Subcutaneous abdominal adipose tissue (tissue), 5 donors: ENCODE measurements around the gene UBA3.

Experiments used
- H3K27ac ChIP-seq: one replicate; pipeline ENCODE4 v1.7.0; 2013; ENCODE audit warnings: low read depth, mild to moderate bottlenecking, inconsistent platforms, low read length, moderate library complexity
- H3K27me3 ChIP-seq, 5 donors: one replicate each; pipeline ENCODE4 v1.7.0; 2013; ENCODE audit warnings: low read length in 5 of 5, inconsistent platforms in 1 of 5; ENCODE audit not compliant: control insufficient read depth in 5 of 5, insufficient read depth in 4 of 5
- H3K36me3 ChIP-seq, 5 donors: one replicate each; pipeline ENCODE4 v1.7.0; 2013; ENCODE audit warnings: low read length in 5 of 5; ENCODE audit not compliant: control insufficient read depth in 5 of 5, insufficient read depth in 5 of 5
- H3K4me1 ChIP-seq, 5 donors: one replicate each; pipeline ENCODE4 v1.7.0; 2013; ENCODE audit warnings: low read length in 5 of 5, mild to moderate bottlenecking in 3 of 5, moderate library complexity in 1 of 5; ENCODE audit not compliant: control insufficient read depth in 5 of 5, insufficient read depth in 5 of 5
- H3K4me3 ChIP-seq, 5 donors: one replicate each; pipeline ENCODE4 v1.7.0; 2013; ENCODE audit warnings: low read length in 5 of 5, low read depth in 1 of 5
- H3K9ac ChIP-seq, 5 donors: one replicate each; pipeline ENCODE4 v1.7.0; 2013; ENCODE audit warnings: low read length in 5 of 5, mild to moderate bottlenecking in 4 of 5, moderate library complexity in 3 of 5
- H3K9me3 ChIP-seq, 5 donors: one replicate each; pipeline ENCODE4 v1.7.0; 2013; ENCODE audit warnings: low read length in 5 of 5; ENCODE audit not compliant: control insufficient read depth in 5 of 5
- donor health status: healthy.
- donor health status: healthy.
- donor health status: healthy.
- donor health status: healthy.
- donor health status: healthy.

UBA3 gene

GRCh38 chr3:69008980-69009379 lies 71.2 kb downstream of the UBA3 start:
- peak overlapping the region; percentile 96 for H3K27ac ChIP-seq
- H3K4me3 ChIP-seq, result no peak overlapping the region
- no peak overlapping the region for H3K9ac ChIP-seq
- no peaks in the 10 kb centered on the region for H3K27me3 ChIP-seq
- no peaks in the 10 kb centered on the region for H3K9me3 ChIP-seq
- H3K4me1 ChIP-seq, result peaks cover 2 to 36% (median 28%) of the 10 kb centered on the region in 5 donors
- H3K36me3 ChIP-seq, result peaks cover 22 to 42% (median 33%) of the 10 kb centered on the region in 5 donors

DNA sequence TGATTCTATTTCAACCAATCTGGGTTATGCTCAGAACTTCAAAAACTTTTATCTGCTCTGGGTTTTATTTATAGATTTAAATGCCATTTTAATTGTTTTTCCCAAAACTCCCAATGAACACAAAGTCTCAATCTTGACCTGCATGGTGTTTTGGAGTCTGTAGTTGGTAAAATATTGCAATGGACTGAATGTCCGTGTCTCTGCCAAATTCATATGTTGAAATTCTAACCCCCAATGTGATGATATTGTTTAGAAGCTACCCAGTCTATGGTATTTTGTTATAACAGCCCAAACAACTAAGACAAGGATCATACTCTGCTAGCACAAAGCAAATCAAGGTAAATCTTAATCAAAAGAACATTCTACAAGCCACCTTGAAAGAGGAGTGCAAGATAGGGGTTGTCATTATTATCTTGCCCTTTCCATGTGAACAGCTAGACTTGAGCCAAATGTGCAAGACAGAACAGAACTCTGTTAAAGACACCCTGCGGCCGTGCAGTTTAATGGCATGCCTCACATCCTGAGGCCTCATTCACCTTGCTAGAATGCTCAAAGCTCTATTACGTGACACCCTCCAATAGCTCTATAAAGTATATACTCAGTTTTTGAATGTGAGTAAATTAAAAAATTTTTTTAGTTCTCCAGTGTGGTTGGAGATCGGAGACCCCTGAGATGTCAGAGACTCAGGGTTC lies 74.2 kb downstream of the UBA3 start:
- H3K4me3 ChIP-seq, result no peak overlapping the region
- peaks cover 32 to 72% (median 58%) of the 10 kb centered on the region in 5 donors for H3K36me3 ChIP-seq
- H3K4me1 ChIP-seq, result peaks cover 2 to 19% (median 15%) of the 10 kb centered on the region in 5 donors
- H3K9me3 ChIP-seq, result no peaks in the 10 kb centered on the region
- H3K9ac ChIP-seq, result no peak overlapping the region
- no peaks in the 10 kb centered on the region for H3K27me3 ChIP-seq
- H3K27ac ChIP-seq, result no peak overlapping the region

GRCh38 chr3:69005071-69005790 lies 74.9 kb downstream of the UBA3 start:
- no peak overlapping the region for H3K4me3 ChIP-seq
- peaks cover 2 to 18% (median 14%) of the 10 kb centered on the region in 5 donors for H3K4me1 ChIP-seq
- no peak overlapping the region for H3K9ac ChIP-seq
- no peaks in the 10 kb centered on the region for H3K27me3 ChIP-seq
- no peaks in the 10 kb centered on the region for H3K9me3 ChIP-seq
- H3K36me3 ChIP-seq, result peaks cover 37 to 75% (median 58%) of the 10 kb centered on the region in 5 donors
- no peak overlapping the region for H3K27ac ChIP-seq
